Fibroblast of skin of left biceps (primary cell): ENCODE data around the gene GPC4.
A peak's percentile ranks its signal among the peaks of the same experiment; 100 is the strongest.

Source experiments
- DNase-seq, 2 experiments: peaks; one replicate each; pipeline ENCODE4 v3.0.0-alpha.2; 2013; ENCODE audit warnings: low read depth in 2 of 2

GPC4 gene

DNA sequence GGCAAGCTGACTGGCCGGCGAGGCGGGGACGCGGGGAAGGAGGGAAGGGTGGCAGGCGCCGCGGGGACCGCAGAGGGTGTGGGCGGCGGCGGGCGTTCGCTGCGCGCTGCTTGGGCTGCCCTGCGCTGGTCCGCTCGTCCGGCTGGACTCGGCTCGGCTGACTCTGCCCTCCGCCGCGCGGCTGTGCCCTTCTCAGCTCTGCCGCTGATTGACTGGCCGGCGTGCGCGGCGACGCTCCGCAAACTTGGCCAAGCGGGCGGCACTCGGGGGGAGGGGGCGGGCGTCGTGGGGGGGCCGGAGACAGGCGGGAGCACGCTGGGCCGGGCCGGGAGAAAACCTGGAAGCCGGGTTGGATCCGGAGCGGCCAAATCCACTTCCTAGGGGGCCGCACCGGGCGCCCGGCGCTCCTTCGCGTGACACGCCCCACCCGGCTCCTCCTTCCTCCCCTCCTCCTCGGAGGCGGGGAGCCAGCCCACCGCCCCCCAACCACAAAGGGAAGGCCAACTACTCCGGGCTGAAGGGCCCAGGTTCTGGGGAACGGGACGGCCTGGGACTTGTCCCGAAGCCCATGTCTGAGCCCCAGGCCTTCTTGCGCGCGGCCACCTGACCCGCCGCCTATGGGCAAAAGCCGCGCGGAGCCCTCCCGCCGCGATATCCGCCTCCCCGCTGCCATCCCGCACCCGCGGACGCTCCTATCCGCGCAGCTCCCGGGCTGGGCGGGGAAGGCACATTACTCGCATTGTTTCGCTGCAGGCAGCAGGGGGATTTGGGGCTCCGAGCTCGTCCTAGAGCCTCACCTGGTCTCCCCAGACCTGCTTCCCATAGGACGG is at the start of gene GPC4:
Gene GPC4 (minus strand): TSS at position 214 of the 830 bp plus-strand sequence. CDS start 524 bp downstream, outside the sequence.
- peak; percentile 34 to 36 for DNase-seq

DNA sequence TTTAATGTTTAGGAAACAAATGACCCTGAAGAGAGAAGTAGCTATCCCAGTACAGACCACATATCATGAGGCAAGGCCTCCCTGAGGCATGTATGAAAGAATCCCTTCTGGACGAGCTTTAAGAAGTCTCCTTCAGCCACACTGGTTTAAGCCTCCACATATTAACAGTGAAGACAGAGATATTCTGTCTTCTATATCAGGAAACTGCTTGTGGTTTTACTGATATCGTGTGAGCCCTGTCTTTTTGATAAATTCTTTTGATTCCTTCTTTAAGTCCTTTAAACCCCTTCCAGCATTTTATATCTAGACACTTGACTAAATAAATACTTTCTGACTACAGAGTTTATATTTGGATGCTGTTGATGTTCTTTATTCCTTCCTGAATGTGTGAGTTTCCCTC is 45.9 kb upstream of the GPC4 start:
- no peak for DNase-seq

DNA sequence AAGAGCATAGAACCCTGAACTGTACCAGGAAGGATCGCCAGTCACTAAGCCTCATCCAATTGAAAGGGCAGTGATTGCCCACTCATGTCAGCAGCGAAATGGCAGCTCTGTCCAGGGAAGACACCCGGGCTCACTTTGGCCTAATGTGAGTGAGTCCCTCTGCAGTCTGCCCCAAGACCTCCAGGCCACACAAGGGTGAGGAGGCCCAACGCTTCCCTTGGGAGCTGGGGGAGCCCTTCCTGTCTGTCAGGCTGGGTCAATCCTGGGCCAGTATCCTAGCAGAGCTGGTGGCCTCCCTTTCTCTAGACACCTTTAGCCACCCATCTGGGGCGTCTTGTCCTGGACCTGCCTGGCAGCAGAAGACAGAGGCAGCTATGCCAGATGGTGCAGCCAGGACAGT is 39.6 kb upstream of the GPC4 start:
- no peak for DNase-seq

DNA sequence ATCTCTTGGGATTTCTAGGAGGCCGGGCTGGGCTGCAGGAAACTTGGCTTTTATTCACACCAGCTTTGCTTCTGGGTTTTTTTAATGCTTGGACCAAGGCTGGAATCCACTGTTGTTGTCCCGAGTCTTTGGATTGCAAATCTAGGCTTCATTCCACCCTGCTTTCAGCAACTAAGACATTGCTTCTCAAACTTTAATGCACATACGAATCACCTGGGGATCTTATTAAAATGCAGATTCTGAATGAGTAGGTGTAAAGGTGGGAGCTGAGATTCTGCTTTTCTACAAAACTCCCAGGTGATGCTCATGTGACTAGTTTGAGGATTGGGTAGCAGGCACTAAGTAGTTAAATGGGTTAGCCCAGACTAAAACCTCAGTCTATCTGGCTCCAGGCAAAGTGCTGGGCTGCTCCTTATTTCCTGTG is 39.2 kb upstream of the GPC4 start:
- DNase-seq: no peak

DNA sequence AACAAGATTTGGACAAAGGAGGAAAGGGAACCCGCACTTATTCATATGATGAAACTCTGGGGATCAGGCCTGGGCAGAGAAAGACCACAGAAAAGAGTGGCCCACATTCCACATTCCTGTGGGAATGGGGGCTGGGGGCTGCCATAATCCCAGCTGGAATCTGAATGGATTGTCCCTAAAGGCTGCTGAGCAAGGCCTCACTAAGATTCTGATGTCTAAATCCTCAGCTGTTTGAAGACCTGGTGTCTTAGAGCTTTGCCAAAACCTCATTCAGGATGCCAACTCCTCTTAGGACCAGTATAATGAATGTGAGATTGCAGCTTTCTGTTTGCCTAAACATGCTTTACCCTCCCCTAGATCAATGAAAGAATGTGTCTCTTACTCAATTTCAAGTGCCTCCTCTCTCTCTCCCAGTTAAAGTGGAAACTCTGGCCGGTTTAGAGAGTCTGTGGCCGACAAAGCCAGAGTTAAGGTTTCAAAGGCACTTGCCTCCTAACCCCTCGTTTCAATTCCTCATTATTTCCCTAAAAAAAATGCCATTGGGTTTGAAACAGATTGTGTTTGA is 33.3 kb upstream of the GPC4 start:
- peak; percentile 18 to 22 for DNase-seq

DNA sequence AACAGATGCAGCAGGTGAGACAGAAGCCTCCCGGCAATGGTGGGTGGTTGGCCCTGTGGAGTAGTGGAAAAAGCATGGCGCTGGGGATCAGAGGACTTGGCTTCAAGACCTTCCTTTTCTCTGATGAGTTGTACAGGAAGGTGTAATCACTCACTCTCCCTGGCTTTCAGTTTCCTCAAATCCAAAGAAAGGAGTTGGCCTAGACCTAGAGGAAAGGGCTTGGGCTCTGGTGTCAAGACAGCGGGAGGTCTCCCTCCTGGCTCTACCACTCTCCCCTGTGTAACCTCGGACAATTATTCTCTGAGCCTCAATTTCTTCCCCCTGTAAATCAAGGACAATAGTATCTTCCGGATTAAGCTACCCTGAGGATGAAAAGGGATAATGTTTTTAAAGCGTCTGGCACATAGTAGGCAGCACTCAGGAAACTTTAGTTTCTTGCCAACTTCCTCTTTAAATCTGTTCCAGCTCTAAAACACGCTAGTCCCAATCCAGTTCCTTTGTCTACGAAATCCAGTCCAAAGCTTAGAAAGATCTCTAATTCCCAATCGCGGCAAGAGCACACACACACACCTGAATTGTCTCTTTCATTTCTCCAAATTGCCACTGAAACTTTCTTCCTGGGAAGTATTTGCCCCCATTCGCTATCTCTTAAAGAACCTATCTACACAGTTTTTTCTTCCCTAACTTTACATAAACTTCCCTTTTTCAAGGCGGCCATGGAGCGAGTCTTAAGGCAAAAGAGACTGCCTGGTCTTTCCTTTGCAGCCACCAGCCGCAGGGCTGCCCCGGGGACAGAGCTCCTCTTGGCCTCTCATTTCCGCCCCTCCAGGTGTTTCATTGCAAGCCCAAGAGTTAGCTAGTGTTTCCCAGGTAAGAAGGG is 29.9 kb upstream of the GPC4 start:
- no peak for DNase-seq

DNA sequence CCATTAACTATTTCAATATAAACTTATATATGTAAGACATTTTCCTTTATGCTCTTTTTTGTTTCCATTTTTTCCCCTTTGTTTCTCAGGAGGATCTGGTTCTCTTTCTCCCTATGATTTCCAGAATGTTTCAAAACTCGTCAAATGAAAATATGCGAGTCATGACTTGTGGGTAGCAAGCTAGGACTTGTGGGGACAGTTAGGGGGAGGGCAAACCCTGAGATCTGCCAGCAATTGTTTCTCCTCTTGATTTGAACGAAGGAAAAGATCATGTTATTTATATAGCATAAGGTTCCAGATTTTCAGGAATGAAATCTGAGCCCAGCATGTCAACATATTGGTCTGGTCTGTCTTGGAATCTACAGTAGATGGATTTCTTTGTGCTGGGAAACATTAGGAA is 28.9 kb upstream of the GPC4 start:
- no peak for DNase-seq

DNA sequence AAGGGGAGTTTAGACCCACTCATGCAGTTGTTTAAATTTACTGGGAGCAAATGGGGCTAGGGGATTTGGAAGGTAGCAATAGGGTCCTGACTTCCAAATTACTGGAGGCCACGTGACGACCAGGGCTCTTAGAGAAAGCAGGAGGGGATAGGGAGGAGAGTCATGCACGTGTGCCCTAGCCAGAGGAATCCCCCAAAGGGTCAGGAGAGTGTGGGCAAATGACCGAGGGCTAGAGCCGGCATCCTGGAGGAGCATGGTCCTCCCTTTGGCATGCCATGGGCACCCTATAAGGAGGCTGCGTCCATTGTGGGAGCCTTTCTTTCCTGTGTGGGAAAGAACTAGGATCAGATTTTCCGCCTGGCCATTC is 25.5 kb upstream of the GPC4 start:
- DNase-seq: no peak

DNA sequence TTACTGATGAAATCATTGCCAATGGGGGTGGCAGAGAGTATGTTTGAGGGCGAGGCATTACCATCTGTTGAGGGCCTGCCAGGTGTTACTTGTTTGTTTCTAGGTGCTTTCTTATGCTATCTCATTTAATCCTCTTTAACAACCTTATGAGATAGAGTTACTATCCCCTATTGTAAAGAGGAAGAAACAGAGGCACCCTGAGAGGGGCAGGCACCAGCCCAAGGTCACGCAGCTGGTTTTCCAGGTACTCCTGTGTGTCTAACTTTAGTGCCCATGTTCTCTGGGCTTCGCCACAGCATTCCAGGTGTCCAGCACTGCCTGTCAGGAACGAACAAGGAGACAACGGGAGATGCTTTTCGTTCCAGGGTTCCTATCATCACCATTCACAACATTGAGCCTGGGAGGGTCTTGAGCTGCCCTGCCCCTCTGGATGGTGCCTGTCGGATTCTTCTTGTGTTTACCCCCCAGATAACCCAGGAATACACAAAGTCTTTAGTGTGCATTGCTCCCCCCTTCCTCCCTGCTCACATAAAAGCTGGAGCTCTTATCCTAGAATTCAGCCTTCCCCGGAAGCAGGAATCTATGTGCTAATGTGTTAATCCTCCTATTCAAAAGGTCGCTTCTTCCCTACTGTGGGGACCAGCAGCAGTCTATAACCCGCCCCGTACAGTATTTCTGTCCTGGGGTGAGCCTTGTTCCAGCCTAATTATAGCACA is 24.9 kb upstream of the GPC4 start:
- no peak for DNase-seq

DNA sequence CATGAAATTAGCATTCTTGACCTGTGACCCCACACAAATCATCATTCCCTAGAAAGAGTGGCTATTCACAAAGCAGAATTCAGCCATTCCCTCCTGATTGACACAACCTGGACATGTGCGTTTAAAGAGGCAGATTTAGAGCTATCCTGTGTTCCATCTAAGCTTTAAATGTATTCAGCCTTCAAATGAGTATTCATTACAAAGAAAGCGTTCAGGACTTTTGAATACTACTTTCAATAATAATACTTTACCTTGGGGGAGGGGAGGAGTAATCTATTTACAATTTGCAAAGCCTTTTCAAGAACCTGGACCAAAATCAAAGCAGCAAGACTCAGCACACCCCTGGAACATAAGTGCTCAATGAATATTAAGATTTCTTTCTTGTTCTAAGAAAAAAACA is 22.5 kb upstream of the GPC4 start:
- DNase-seq: no peak

DNA sequence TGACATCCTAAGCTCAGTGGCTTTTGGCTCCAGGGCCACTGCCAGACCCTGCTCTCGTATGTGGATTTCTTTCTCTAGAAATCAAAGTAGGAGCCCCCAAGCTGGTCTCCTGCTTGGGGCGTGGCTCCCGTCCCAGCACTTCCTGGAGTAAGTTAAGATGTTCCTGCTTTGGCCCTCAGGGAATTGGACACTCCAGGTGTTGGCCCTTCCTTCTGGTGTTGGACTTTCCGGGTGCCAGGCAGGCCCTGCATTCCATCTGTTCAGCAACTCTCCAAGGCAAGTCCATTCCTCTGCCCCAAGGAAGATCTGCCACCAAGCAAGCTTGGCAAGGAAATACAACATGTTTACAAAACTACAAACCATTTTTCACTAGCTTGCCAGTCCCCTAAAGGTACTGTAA is 22.1 kb upstream of the GPC4 start:
- no peak for DNase-seq

DNA sequence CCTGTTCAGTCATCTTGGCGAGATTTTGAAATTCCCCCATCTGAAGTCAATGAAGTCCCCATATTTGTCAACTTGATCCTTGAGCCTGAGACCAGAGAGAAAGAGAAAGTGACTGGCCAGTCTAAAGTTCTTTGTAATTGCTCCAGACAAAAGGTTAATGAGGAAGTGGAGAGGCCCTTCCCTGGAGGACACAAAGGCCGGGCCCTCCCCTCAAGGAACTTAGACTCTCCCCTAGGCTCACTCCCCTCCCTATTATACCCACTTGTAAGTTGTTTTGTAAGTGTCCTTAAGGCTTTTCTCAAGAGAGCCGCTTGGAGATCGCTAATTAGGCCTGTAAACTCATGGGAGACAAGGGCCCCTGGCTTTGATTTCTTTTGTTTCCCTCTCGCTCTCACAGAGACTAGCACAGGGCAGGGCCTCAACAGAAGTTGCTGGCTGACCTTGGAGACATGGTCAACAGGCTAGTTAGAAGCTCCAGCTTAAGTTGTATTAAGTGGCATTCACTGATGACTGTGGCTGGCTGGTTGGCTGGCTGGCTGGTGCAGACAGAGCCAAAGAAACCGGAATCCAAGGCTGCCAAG is 20.3 kb upstream of the GPC4 start:
- no peak for DNase-seq

DNA sequence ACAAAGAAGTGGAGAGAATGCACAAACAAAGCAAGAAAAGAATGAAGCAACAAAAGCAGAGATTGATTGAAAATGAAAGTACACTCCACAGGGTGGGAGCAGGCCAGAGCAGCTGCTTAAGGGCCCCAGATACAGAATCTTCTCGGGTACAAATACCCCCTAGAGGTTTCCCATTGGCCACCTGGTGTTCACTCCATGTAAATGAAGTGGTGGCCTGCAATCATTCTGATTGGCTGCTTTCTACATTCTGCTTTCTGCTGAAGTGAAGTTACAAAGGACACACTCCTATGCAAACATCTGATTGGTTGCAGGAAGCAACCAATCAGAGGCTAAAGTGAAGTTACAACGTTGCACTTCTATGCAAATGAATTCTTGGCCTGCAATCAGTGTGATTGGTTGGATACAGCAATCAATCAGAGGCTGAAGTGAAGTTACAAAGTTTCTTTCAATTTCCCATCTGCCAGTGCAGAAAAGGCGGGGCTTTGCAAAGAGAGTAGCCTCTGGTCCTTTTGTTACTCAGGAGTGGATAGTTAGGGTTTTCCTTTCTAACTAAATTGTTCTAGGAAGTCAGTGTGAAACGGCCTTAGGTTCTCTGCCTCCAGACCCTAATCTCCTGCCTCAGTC is 19.0 kb upstream of the GPC4 start:
- no peak for DNase-seq

DNA sequence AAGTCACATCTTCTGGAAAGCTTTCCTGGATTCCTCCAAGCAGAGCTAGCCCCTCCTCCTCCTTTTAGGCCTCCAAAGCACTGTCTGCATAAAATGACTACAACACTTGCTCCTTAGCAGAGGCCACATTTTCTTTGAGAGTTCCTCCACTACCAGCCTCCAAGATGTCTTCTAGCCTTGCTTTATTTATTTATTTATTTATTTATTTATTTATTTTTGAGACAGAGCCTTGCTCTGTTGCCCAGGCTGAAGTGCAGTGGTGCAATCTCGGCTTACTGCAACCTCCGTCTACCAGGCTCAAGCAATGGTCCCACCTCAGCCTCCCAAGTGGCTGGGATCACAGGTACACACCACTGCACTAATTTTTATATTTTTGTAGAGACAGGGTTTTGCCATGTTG is 4.6 kb upstream of the GPC4 start:
- no peak for DNase-seq

DNA sequence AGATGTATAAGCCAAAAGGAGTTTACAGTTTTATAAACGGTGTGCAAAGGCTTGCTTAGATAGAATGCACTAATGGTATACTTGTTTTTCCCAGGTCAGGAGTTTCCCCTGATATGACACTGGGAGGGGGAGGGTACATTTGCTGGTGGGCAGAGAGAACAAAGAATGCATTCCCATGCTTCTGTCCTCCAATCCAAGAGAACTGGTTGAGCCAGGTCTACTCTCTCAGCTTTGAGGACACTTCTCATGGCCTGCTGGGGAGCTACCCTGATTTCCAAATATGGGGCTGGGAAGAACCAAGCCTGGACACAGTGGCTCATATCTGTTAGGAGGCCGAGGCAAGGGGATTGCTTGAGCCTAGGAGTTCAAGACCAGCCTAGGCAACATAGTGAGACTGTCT is 3.3 kb upstream of the GPC4 start:
- DNase-seq: no peak

DNA sequence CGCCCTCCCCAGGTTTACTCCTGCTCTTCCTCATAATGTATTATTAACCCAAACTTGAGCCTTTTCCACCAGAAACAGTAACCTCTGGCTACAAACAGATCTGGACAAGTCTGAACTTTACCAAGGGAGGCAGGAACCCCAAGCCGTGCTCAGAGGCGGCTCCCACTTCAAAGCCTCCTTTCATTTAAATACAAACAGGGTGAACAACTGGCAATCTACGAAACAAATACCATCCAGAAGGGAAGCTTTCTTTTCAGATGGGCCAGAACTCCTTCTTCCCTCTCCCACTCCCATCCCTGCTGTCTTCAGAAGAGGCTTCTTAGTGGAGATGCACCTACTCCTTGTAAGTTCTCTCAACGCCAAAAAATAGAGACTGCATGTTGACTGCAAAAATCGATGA is 2.1 kb upstream of the GPC4 start:
- no peak for DNase-seq

DNA sequence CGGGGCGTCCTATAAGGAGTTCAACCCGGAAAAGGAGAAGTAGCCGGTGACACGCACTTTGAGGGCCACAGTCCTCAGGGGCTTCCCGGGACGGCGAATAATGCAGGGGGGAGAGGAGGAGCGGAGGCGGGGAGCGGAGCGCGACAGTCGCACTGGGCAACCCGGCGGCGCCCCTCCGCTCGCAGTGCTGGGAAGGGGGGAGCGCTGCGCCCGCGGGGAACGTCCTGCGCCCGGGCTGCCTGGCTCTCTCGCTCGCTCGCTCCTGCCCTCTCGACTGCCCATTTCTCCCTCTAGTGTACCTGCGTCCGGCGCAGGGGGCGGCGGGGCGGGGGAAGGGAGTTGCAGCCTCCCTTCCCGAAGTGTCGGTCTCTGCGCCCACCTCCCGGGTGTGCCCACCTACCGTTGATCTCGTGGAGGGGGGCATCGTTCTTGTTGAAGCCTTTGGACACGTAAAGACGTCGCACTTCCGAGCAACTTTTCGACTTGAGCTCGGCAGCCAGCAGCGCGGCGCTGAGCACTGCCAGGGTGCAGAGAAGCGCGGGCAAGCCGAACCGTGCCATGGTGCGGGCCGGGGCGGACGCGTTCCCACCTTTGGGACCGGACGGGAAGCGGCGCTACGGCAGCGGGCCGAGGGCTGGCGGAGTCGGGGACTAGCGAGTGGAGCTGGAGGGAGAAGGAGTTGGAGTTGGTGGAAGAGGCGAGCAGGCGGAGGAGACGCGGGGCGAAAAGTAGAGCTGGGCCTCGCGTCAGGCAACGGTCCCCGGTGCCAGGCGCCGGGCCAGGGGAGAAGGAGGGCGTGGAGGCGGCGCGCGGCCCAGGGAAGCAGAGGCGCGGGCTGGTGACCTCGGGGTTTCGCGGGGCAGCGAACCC is 648 bp downstream of the GPC4 start:
- DNase-seq: no peak

DNA sequence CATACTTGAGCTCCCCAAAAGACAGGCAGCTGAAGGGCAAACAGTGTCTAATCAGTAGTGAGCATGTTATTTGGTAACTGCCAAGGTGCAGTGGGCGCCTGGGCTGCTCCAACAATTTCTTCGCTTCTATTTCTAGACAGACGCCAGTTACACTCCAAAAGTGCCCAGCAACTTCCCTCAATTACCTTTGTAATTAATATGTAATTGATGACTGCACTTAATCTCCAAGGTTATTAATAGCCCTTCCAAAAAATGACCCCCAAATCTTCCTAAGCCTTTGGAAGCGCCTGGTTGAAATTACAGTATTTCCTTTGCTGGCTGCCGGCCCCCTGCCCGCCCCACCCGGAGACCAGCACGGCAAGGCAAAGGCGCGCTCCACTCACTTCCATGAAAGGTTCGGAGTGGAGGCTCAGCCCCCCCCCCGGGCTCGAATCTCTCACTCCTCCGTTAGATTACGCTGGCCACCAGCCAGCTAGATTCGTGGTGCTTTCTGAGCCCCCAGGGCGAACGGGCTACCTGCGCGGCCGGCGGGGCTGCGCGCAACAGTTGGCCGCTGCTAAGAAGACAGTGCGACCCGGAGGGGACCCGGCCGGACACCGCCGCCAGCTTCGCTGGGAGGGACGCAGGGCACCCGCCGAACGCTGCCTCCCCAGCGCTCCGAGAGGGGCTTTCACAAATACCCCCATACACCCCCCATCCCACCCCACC is 1.9 kb downstream of the GPC4 start:
- DNase-seq: no peak

DNA sequence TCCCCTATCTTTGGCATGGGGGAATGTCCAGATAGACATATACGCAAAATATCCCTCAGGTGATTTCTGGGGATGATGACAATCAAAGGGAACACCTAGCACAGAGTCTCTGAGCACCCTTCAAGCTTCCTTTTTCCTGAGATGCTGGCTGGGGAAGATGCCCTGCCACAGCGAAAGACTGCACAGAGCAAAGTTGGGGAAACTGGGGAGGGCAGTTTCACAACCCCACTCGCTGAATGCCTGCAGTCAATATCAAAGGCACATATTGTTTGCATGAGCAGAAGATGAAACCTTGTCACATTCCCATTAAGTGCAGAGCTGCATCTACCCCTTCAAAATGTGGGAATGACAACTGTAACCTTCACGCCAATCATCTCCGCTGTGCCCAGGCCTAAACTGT is 2.6 kb downstream of the GPC4 start:
- DNase-seq: no peak

DNA sequence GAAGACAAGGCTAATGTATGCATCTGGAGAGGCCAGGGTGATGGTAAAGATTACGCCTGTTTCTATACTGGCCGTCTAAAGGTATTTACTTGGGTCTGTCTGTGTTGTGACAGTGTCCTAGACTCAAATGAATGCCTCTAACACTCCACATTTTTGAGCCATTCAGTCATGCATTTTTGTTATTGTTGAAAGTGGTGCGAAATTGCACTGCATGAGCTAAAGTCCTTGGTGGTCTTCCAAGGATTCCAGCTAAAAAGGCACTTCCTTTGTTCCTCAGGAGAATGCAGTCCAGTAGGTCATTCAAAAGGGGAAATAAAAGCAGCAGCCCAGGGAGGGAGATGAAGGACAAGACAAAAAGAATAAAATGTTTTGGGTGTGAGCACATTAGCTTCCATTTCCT is 3.0 kb downstream of the GPC4 start:
- peak; percentile 36 to 42 for DNase-seq
